A673 (cell line): ENCODE measurements around the gene AKAP6. TPM values are rescaled to one million over a fixed set of nuclear protein-coding genes. Genes with fewer than 3 reads are reported as not detected.

Experiments
- BruUV-seq: library from RNA; stranded (reverse); fragments of 400-500 nt; replicated peaks from 2 replicates; lab custom pipeline; 2021; lab: Mats Ljungman, UMichigan
- CTCF ChIA-PET: fragments of 300-600 bp; sonication (Branson Sonifier 250); formaldehyde crosslinking; loops from one replicate; lab custom pipeline; 2022; ENCODE audit warnings: antibody characterized with exemption; lab: Charles Lee
- POLR2A ChIA-PET: fragments of 300-600 bp; sonication (Branson Sonifier 250); formaldehyde crosslinking; loops from one replicate; lab custom pipeline; 2022; ENCODE audit warnings: antibody characterized with exemption; ENCODE audit not compliant: low non-redundant PET; lab: Charles Lee
- DNase-seq: peaks from one replicate; pipeline ENCODE4 v3.0.0-alpha.2; 2015; ENCODE audit warnings: low spot score
- H3K27ac ChIP-seq: fragments of 200-600 bp; sonication (generic); 2 replicates; pipeline ENCODE4 v1.5.1; 2016; ENCODE audit warnings: mixed run types, low read depth, mild to moderate bottlenecking, mixed read lengths, antibody characterized with exemption, low read length; ENCODE audit not compliant: poor library complexity, severe bottlenecking
- H3K27me3 ChIP-seq: fragments of 200-600 bp; sonication (generic); replicated peaks from 2 replicates; pipeline ENCODE4 v1.6.1; 2017; ENCODE audit warnings: mixed run types, low read depth, mild to moderate bottlenecking, mixed read lengths, antibody characterized with exemption, low read length; ENCODE audit not compliant: insufficient read depth, poor library complexity
- H3K36me3 ChIP-seq: fragments of 200-600 bp; sonication (generic); 2 replicates; pipeline ENCODE4 v1.6.1; 2016; ENCODE audit warnings: mixed run types, mild to moderate bottlenecking, mixed read lengths, antibody characterized with exemption, low read length; ENCODE audit not compliant: insufficient read depth, poor library complexity, severe bottlenecking
- H3K4me1 ChIP-seq: fragments of 200-600 bp; sonication (generic); 2 replicates; pipeline ENCODE4 v1.6.1; 2017; ENCODE audit warnings: mixed run types, mild to moderate bottlenecking, mixed read lengths, antibody characterized with exemption, low read length; ENCODE audit not compliant: insufficient read depth, poor library complexity, severe bottlenecking
- H3K4me3 ChIP-seq: fragments of 200-600 bp; sonication (generic); 2 replicates; pipeline ENCODE4 v1.5.1; 2016; ENCODE audit warnings: low read depth, mixed run types, mild to moderate bottlenecking, mixed read lengths, low read length; ENCODE audit not compliant: poor library complexity, severe bottlenecking
- H3K9me3 ChIP-seq: fragments of 200-600 bp; sonication (generic); 2 replicates; pipeline ENCODE4 v1.6.1; 2016; ENCODE audit warnings: mixed run types, low read depth, mild to moderate bottlenecking, mixed read lengths, antibody characterized with exemption, low read length; ENCODE audit not compliant: poor library complexity, severe bottlenecking
- CTCF ChIP-seq: fragments of 300-800, 200-600 bp; sonication (generic); conservative IDR thresholded peaks from 2 replicates; pipeline ENCODE4 v1.5.1; 2017; ENCODE audit warnings: low read depth, mild to moderate bottlenecking, antibody characterized with exemption, low read length, moderate library complexity, mixed read lengths
- EZH2 ChIP-seq: fragments of 200-600 bp; sonication (generic); IDR thresholded peaks from 2 replicates; pipeline ENCODE4 v1.6.1; 2017; ENCODE audit warnings: borderline replicate concordance, low read depth, mild to moderate bottlenecking, mixed read lengths, antibody characterized with exemption, low read length; ENCODE audit not compliant: poor library complexity, severe bottlenecking
- intact Hi-C: fragments of 100-400 bp; cut with micrococcal nuclease; formaldehyde crosslinking; loops from one replicate; pipeline ENCODE4 v1.10.0; 2022; ENCODE audit not compliant: unreplicated experiment
- total RNA-seq: library from RNA; stranded (reverse); gene quantifications from 2 replicates; pipeline ENCODE4 v1.2.3, GENCODE V29; 2021

AKAP6 gene
- total RNA-seq, 1 experiment from 2014 or later: 0.73 TPM

- Histone ChIP-seq H3K4me1 (no peaks in the 10 kb centered on the region), H3K36me3 (no peaks in the 10 kb centered on the region), H3K9me3 (no peaks in the 10 kb centered on the region), H3K4me3 (no peak overlapping the region), H3K27me3 (peaks cover 4% of the 10 kb centered on the region), H3K27ac (no peak overlapping the region)
- no peak for DNase-seq
- CTCF ChIA-PET: no interaction called here
- POLR2A ChIA-PET: interaction anchor here (0.6 kb wide), 1 partner anchor 248 kb away, joined by 4 read pairs; no protein-coding TSS in a partner anchor
- BruUV-seq: no TSS peak
- TF ChIP-seq EZH2 (no peak), CTCF (no peak)
- intact Hi-C loops: no loop called here
Measured at GRCh38 chr14:32361674-32362073, 32.6 kb downstream of the AKAP6 start.

- Histone ChIP-seq H3K9me3 (no peaks in the 10 kb centered on the region), H3K4me3 (no peak overlapping the region), H3K4me1 (no peaks in the 10 kb centered on the region), H3K27ac (no peak overlapping the region), H3K36me3 (no peaks in the 10 kb centered on the region), H3K27me3 (peaks cover 3% of the 10 kb centered on the region)
- CTCF ChIA-PET: no interaction called here
- POLR2A ChIA-PET: no interaction called here
- TF ChIP-seq EZH2 (no peak), CTCF (no peak)
- intact Hi-C loops: no loop called here
- no peak for DNase-seq
- BruUV-seq: no TSS peak
Measured at GRCh38 chr14:32363761-32364160, 34.7 kb downstream of the AKAP6 start.

- BruUV-seq: no TSS peak
- no peaks in the 10 kb centered on the region for H3K4me1 ChIP-seq
- DNase-seq: no peak
Measured at GRCh38 chr14:32364941-32365340, 35.8 kb downstream of the AKAP6 start.

More at GRCh38 chr14:32364941-32365340, 35.8 kb downstream of the AKAP6 start:
- CTCF ChIA-PET: no interaction called here
- H3K9me3 ChIP-seq: no peaks in the 10 kb centered on the region
- no peak overlapping the region for H3K27ac ChIP-seq
- intact Hi-C loops: no loop called here
- TF ChIP-seq CTCF: no peak
- no peak for TF ChIP-seq EZH2
- H3K27me3 ChIP-seq: no peaks in the 10 kb centered on the region
- POLR2A ChIA-PET: no interaction called here
- no peak overlapping the region for H3K4me3 ChIP-seq
- H3K36me3 ChIP-seq: no peaks in the 10 kb centered on the region
